ENCODE data around the gene STAG2. TPM values are rescaled to one million over a fixed set of nuclear protein-coding genes. Genes with fewer than 3 reads are reported as not detected.

The STAG2 gene
- total and polyA plus RNA-seq, 3 donors from 2014 or later = 9.4 to 26.7 (median 17.6) TPM

- WGBS, 2 donors = 43 to 54% methylated on average over 3 of the region's 3 CpGs
- H3K4me3 ChIP-seq = no peak overlapping the region
- DNase-seq = no peak
- H3K27ac ChIP-seq = no peak overlapping the region
- H3K9me3 ChIP-seq = no peaks in the 10 kb centered on the region
- intact Hi-C loops (cut with DNase I; ENCODE audit: low total_unique reads) = no loop called here
- H3K27me3 ChIP-seq = no peaks in the 10 kb centered on the region
- H3K4me1 ChIP-seq = no peaks in the 10 kb centered on the region
- TF ChIP-seq, protein P1, sequence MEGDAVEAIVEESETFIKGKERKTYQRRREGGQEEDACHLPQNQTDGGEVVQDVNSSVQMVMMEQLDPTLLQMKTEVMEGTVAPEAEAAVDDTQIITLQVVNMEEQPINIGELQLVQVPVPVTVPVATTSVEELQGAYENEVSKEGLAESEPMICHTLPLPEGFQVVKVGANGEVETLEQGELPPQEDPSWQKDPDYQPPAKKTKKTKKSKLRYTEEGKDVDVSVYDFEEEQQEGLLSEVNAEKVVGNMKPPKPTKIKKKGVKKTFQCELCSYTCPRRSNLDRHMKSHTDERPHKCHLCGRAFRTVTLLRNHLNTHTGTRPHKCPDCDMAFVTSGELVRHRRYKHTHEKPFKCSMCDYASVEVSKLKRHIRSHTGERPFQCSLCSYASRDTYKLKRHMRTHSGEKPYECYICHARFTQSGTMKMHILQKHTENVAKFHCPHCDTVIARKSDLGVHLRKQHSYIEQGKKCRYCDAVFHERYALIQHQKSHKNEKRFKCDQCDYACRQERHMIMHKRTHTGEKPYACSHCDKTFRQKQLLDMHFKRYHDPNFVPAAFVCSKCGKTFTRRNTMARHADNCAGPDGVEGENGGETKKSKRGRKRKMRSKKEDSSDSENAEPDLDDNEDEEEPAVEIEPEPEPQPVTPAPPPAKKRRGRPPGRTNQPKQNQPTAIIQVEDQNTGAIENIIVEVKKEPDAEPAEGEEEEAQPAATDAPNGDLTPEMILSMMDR (IDR thresholded peaks at IDR 0.05) = no peak
- no peak for TF ChIP-seq POLR2A (IDR thresholded peaks at IDR 0.05)
- H3K36me3 ChIP-seq (ENCODE audit: low read depth, missing control alignments) = no peaks in the 10 kb centered on the region
These were observed 29.1 kb downstream of the STAG2 start for GRCh38 chrX:123990602-123991001.

GRCh38 chrX:123993326-123993725 lies 31.8 kb downstream of the STAG2 start:
- TF ChIP-seq, protein P1 (IDR thresholded peaks at IDR 0.05) = no peak
- TF ChIP-seq POLR2A (IDR thresholded peaks at IDR 0.05) = no peak
- no peak for DNase-seq
- no peaks in the 10 kb centered on the region for H3K9me3 ChIP-seq
- H3K4me3 ChIP-seq = no peak overlapping the region
- no peaks in the 10 kb centered on the region for H3K27me3 ChIP-seq
- intact Hi-C loops (cut with DNase I; ENCODE audit: low total_unique reads) = no loop called here
- 100% methylated on average over 1 of the region's 1 CpG for WGBS, 2 donors
- no peaks in the 10 kb centered on the region for H3K36me3 ChIP-seq (ENCODE audit: low read depth, missing control alignments)
- no peaks in the 10 kb centered on the region for H3K4me1 ChIP-seq
- H3K27ac ChIP-seq = no peak overlapping the region

DNA sequence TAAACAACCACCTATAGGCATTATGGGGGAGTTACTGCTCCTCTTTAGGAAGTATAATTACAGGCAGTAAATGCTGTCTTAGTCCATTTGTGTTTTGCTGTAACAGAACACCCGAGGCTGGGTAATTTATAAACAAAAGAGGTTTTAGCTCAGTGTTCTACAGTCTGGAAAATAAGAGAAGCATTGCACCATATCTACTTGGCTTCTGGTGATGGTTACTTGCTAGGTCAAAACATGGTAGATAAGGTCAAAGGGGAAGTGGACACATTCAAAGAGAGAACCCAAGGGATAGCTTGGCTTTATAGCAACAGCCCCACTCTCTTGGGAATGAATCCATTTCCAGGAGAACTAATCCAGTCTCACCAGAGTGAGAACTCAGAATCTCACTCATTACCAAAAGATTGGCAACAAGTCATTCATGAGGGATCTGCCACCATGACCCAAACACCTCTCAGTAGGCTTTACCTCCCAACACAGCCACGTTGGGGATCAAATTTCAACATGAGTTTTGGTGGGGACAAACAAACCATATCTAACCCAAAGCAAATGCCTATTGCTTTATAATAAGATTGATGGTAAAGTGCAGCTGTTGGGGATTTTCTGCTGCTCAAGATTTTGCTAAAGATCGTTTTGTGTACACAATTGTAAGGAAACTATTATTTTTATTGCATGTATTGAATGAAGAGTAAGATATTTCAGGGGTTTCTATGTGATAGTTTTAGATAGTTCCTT lies 32.6 kb downstream of the STAG2 start:
- no peaks in the 10 kb centered on the region for H3K9me3 ChIP-seq
- H3K4me1 ChIP-seq = no peaks in the 10 kb centered on the region
- intact Hi-C loops (cut with DNase I; ENCODE audit: low total_unique reads) = no loop called here
- no peaks in the 10 kb centered on the region for H3K27me3 ChIP-seq
- no peaks in the 10 kb centered on the region for H3K36me3 ChIP-seq (ENCODE audit: low read depth, missing control alignments)
- no peak for TF ChIP-seq POLR2A (IDR thresholded peaks at IDR 0.05)
- TF ChIP-seq, protein P1 (IDR thresholded peaks at IDR 0.05) = no peak
- H3K4me3 ChIP-seq = no peak overlapping the region
- no peak for DNase-seq
- H3K27ac ChIP-seq = no peak overlapping the region
- 39 to 49% methylated on average over 3 of the region's 3 CpGs for WGBS, 2 donors

GRCh38 chrX:123994730-123995129 lies 33.2 kb downstream of the STAG2 start:
- WGBS, 2 donors = 42 to 54% methylated on average over 7 of the region's 7 CpGs

More at GRCh38 chrX:123994730-123995129, 33.2 kb downstream of the STAG2 start:
- Histone ChIP-seq H3K4me3 (no peak overlapping the region), H3K4me1 (no peaks in the 10 kb centered on the region), H3K9me3 (no peaks in the 10 kb centered on the region), H3K27me3 (no peaks in the 10 kb centered on the region), H3K36me3 (ENCODE audit: low read depth, missing control alignments) (no peaks in the 10 kb centered on the region), H3K27ac (no peak overlapping the region)
- no peak for DNase-seq
- TF ChIP-seq, protein P1 (IDR thresholded peaks at IDR 0.05) = no peak
- TF ChIP-seq POLR2A (IDR thresholded peaks at IDR 0.05) = no peak
- intact Hi-C loops (cut with DNase I; ENCODE audit: low total_unique reads) = no loop called here
